ENCODE results near the gene KRT14. TPM values are rescaled to one million over a fixed set of nuclear protein-coding genes. Genes with fewer than 3 reads are reported as not detected.
"Not testable (repeated sequence)": the region's sequence is repeated elsewhere in the genome, so short reads cannot be mapped to it uniquely, and the experiment has no call there.

Gene KRT14
- total RNA-seq, 4 donors from 2014 or later, result 2.9 TPM; not detected in 3

- H3K9me3 ChIP-seq, result no peaks in the 10 kb centered on the region
- TF ChIP-seq POLR2A (IDR thresholded peaks at IDR 0.05; ENCODE audit: low read depth) (no peak), EP300 (IDR thresholded peaks at IDR 0.05) (no peak), CTCF (IDR thresholded peaks at IDR 0.05) (no peak), POLR2AphosphoS5 (IDR thresholded peaks at IDR 0.05) (no peak)
- H3K4me3 ChIP-seq, result no peak overlapping the region
- no peaks in the 10 kb centered on the region for H3K36me3 ChIP-seq
- WGBS, result 82% methylated on average over 11 of the region's 11 CpGs
- intact Hi-C loops (cut with DNase I), result no loop called here
- peaks cover 0 to 82% (median 0%) of the 10 kb centered on the region in 4 donors for H3K27me3 ChIP-seq
- no peak overlapping the region for H3K27ac ChIP-seq (replicated peaks in 1 of 4)
- no peak for DNase-seq (ENCODE audit: extremely low spot score)
- no peaks in the 10 kb centered on the region for H3K4me1 ChIP-seq
Measured at GRCh38 chr17:41613277-41614082, 26.8 kb upstream of the KRT14 start.

DNA sequence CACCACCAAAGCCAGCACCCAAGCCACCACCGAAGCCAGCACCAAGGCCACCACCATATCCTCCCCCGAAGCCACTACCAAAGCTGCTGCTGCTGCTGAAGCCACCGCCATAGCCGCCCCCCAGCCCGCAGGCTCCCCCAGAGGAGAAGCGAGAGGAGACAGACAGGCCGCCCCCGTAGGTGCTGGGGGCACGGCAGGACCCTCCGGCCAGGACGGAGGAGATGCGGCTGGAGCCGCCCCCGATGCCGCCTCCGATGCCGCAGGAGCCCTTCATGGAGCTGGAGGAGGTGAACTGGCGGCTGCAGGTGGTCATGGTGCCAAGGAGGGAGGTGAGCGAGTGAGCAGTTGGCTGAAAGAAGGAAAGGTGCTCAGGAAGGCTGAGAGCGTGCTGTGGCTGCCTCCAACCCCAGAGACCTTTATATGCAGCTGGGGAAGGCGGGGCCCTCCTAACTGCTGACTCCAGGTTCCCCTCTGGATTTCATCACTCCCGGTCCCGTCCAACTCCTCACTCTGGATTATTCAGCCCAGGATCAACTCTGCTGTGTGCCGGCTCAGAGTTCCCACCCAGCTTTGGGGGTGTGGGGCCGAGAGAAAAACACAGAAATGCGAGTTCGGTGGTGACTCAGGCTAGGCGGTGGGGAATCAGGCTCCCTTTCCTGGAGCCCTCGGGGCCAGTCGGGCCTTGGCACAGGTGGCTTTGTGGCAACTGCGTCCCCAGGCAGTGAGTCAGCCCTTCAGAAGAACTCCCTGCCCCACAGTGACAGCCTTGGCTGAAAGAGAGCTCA, 25.9 kb upstream of the KRT14 start, which contains the start of gene KRT16:
TSS of gene KRT16 (minus strand) at position 392 of the 785 bp plus-strand sequence. CDS start at position 313, 79 bp downstream.
- 85% methylated on average over 15 of the region's 31 CpGs for WGBS
- H3K4me1 ChIP-seq; H3K36me3 ChIP-seq; H3K9me3 ChIP-seq; DNase-seq (ENCODE audit: extremely low spot score); H3K4me3 ChIP-seq; intact Hi-C loops (cut with DNase I); H3K27ac ChIP-seq (replicated peaks in 1 of 4): not testable (repeated sequence)
- H3K27me3 ChIP-seq, result peaks cover 0 to 73% (median 0%) of the 10 kb centered on the region in 4 donors

GRCh38 chr17:41610965-41611640, 24.4 kb upstream of the KRT14 start:
- intact Hi-C loops (cut with DNase I), result no loop called here
- no peak overlapping the region for H3K27ac ChIP-seq (replicated peaks in 1 of 4)
- 95% methylated on average over 23 of the region's 25 CpGs for WGBS
- H3K36me3 ChIP-seq, result no peaks in the 10 kb centered on the region
- no peak for TF ChIP-seq POLR2AphosphoS5 (IDR thresholded peaks at IDR 0.05)
- no peak for TF ChIP-seq POLR2A (IDR thresholded peaks at IDR 0.05; ENCODE audit: low read depth)
- no peak for TF ChIP-seq CTCF (IDR thresholded peaks at IDR 0.05)
- TF ChIP-seq EP300 (IDR thresholded peaks at IDR 0.05), result no peak
- no peak for DNase-seq (ENCODE audit: extremely low spot score)
- peaks cover 0 to 14% (median 7%) of the 10 kb centered on the region in 4 donors for H3K9me3 ChIP-seq
- no peak overlapping the region for H3K4me3 ChIP-seq
- H3K27me3 ChIP-seq, result peaks cover 0 to 58% (median 0%) of the 10 kb centered on the region in 4 donors
- H3K4me1 ChIP-seq, result no peaks in the 10 kb centered on the region

DNA sequence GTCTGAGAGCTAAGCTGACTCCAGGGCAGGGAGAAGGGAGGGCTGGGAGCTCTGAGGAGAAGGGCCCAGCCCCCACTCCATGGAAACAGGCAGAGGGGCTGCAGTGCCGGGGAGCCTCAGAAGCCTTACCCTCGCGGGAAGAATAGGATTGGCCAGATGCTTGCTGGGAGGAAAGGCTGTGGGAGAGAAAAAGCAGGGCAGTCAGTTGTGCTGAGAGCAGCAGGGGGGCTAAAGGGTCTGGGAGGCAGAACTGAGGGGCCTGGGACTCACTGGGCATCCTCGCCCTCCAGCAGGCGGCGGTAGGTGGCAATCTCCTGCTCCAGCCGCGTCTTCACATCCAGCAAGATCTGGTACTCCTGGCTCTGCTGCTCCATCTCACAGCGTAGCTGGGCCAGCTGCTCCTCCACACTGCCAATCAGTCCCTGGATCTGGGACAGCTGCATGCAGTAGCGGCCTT, 23.4 kb upstream of the KRT14 start:
- intact Hi-C loops (cut with DNase I); DNase-seq (ENCODE audit: extremely low spot score); H3K27ac ChIP-seq (replicated peaks in 1 of 4); H3K36me3 ChIP-seq; H3K4me3 ChIP-seq; H3K4me1 ChIP-seq: not testable (repeated sequence)
- Histone ChIP-seq H3K9me3 (peaks cover 0 to 19% (median 7%) of the 10 kb centered on the region in 4 donors), H3K27me3 (peaks cover 0 to 54% (median 0%) of the 10 kb centered on the region in 4 donors)
- WGBS, result 37% methylated on average over 8 of the region's 10 CpGs

GRCh38 chr17:41606930-41607329, 20.2 kb upstream of the KRT14 start:
- H3K27ac ChIP-seq (replicated peaks in 1 of 4); intact Hi-C loops (cut with DNase I); H3K36me3 ChIP-seq; H3K4me1 ChIP-seq; DNase-seq (ENCODE audit: extremely low spot score); H3K4me3 ChIP-seq: not testable (repeated sequence)
- H3K9me3 ChIP-seq, result peaks cover 0 to 19% (median 7%) of the 10 kb centered on the region in 4 donors
- H3K27me3 ChIP-seq, result peaks cover 0 to 30% (median 0%) of the 10 kb centered on the region in 4 donors
- 68% methylated on average over 4 of the region's 4 CpGs for WGBS

DNA sequence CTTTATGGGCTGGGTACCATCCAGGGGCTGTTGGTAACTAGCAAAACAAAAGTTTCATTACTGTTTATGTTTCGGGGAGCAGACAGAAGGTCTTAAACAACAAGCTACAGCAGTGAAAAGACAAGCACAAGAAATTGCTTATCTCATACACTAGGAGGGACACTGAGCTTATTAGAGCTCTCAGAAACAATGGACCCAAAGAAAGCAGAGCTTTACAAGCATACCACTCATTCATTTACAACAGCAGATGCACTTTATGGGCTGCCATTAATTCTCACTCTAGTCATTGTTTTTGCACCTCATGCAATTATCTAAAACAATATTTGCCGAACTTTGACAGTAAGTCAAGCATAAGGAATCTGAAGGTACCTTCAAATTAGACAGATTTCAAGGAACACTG, 15.8 kb upstream of the KRT14 start:
- peaks cover 0 to 6% (median 0%) of the 10 kb centered on the region in 4 donors for H3K27me3 ChIP-seq
- H3K9me3 ChIP-seq, result peaks cover 0 to 19% (median 7%) of the 10 kb centered on the region in 4 donors
- H3K4me3 ChIP-seq, result no peak overlapping the region
- DNase-seq (ENCODE audit: extremely low spot score), result no peak
- intact Hi-C loops (cut with DNase I), result no loop called here
- no peaks in the 10 kb centered on the region for H3K36me3 ChIP-seq
- H3K27ac ChIP-seq (replicated peaks in 1 of 4), result no peak overlapping the region
- H3K4me1 ChIP-seq, result no peaks in the 10 kb centered on the region
- WGBS, result 87% methylated on average over 2 of the region's 2 CpGs
- TF ChIP-seq POLR2AphosphoS5 (IDR thresholded peaks at IDR 0.05), result no peak
- TF ChIP-seq CTCF (IDR thresholded peaks at IDR 0.05), result no peak
- TF ChIP-seq POLR2A (IDR thresholded peaks at IDR 0.05; ENCODE audit: low read depth), result no peak
